Skin of body (tissue), 2 donors: ENCODE results near the gene VAMP4. TPM values are rescaled to one million over a fixed set of nuclear protein-coding genes. Genes with fewer than 3 reads are reported as not detected.
"Not testable (repeated sequence)": the region's sequence is repeated elsewhere in the genome, so short reads cannot be mapped to it uniquely, and the experiment has no call there.

ENCODE experiments used
- DNase-seq: peaks from one replicate; lab custom pipeline; 2025; lab: John Stamatoyannopoulos, UW
- total RNA-seq: library from RNA; depleted of rRNA; stranded (reverse); fragments of >200 nt; gene quantifications from one replicate; pipeline ENCODE4 v1.2.3, GENCODE V29; 2014

The VAMP4 gene
- total RNA-seq, 1 donor from 2014 or later: 13.1 TPM

- no peak for DNase-seq
Measured at GRCh38 chr1:171702598-171702997, 39.3 kb downstream of the VAMP4 start.

GRCh38 chr1:171699531-171699930 is 42.3 kb downstream of the VAMP4 start:
- DNase-seq: no peak

- not testable (repeated sequence) for DNase-seq
Measured at GRCh38 chr1:171695772-171696171, 46.1 kb downstream of the VAMP4 start.

GRCh38 chr1:171693541-171693940 is 48.3 kb downstream of the VAMP4 start:
- not testable (repeated sequence) for DNase-seq

GRCh38 chr1:171683870-171684269 is 58.0 kb downstream of the VAMP4 start:
- DNase-seq: no peak

- DNase-seq: no peak
Measured at GRCh38 chr1:171680339-171680738, 61.5 kb downstream of the VAMP4 start.

GRCh38 chr1:171676823-171677222 is 65.0 kb downstream of the VAMP4 start:
- DNase-seq: no peak

GRCh38 chr1:171674431-171675405 is 67.1 kb downstream of the VAMP4 start:
- peak; percentile 71 for DNase-seq

- DNase-seq: no peak
Measured at GRCh38 chr1:171670739-171671138, 71.1 kb downstream of the VAMP4 start.

- no peak for DNase-seq
Measured at GRCh38 chr1:171668372-171668771, 73.5 kb downstream of the VAMP4 start.

- DNase-seq: no peak
Measured at GRCh38 chr1:171666114-171666769, 75.6 kb downstream of the VAMP4 start.

GRCh38 chr1:171664976-171665375 is 76.9 kb downstream of the VAMP4 start:
- no peak for DNase-seq

- no peak for DNase-seq
Measured at GRCh38 chr1:171663854-171664575, 77.8 kb downstream of the VAMP4 start.

GRCh38 chr1:171663036-171663853 is 78.6 kb downstream of the VAMP4 start:
- DNase-seq: no peak

GRCh38 chr1:171661076-171661650 is 80.7 kb downstream of the VAMP4 start:
- no peak for DNase-seq

GRCh38 chr1:171656206-171656605 is 85.7 kb downstream of the VAMP4 start:
- not testable (repeated sequence) for DNase-seq

GRCh38 chr1:171655746-171656116 is 86.1 kb downstream of the VAMP4 start:
- no peak for DNase-seq

GRCh38 chr1:171654942-171655745 is 86.7 kb downstream of the VAMP4 start:
- DNase-seq: peak; percentile 94

GRCh38 chr1:171654201-171654941 is 87.5 kb downstream of the VAMP4 start:
- DNase-seq: no peak
